H1 (cell line): Measurements from ENCODE around the gene FPGS. TPM values are rescaled to one million over a fixed set of nuclear protein-coding genes. Genes with fewer than 3 reads are reported as not detected.

ENCODE experiments used
- CTCF ChIA-PET: fragments of 300-600 bp; sonication (Branson Sonifier 250); formaldehyde crosslinking; loops from one replicate; lab custom pipeline; 2021; ENCODE audit not compliant: partially characterized antibody; lab: Charles Lee
- POLR2A ChIA-PET: fragments of 300-600 bp; sonication (Branson Sonifier 250); formaldehyde crosslinking; loops from one replicate; lab custom pipeline; 2021; ENCODE audit warnings: inconsistent platforms; ENCODE audit not compliant: partially characterized antibody; lab: Charles Lee
- DNase-seq, 2 experiments: peaks; one replicate each; pipeline versions ENCODE4 v3.0.0 to v3.0.0-alpha.2; 2010 to 2022; ENCODE audit warnings: low spot score in 2 of 2, low read depth in 1 of 2, mixed read lengths in 1 of 2
- FAIRE-seq: peaks from 2 replicates; lab custom pipeline; 2011; peaks lifted over from hg19 to GRCh38; lab: Jason Lieb, UNC
- H2AFZ ChIP-seq: 2 replicates; pipeline ENCODE4 v1.8.1; 2012; ENCODE audit warnings: low read length, inconsistent platforms
- H2AK5ac ChIP-seq: 2 replicates; pipeline ENCODE4 v1.6.1; 2013; ENCODE audit warnings: low read depth, low read length
- H2BK120ac ChIP-seq: replicated peaks from 2 replicates; pipeline ENCODE3; 2013; ENCODE audit warnings: low read depth, low read length, inconsistent platforms
- H2BK12ac ChIP-seq: 2 replicates; pipeline ENCODE4 v1.6.1; 2013; ENCODE audit warnings: low read depth, low read length
- H2BK15ac ChIP-seq: 2 replicates; pipeline ENCODE4 v1.6.1; 2013; ENCODE audit warnings: low read length
- H2BK20ac ChIP-seq: 2 replicates; pipeline ENCODE4 v1.6.1; 2013; ENCODE audit warnings: low read length
- H2BK5ac ChIP-seq: 2 replicates; pipeline ENCODE4 v1.6.1; 2013; ENCODE audit warnings: low read depth, low read length
- H3K14ac ChIP-seq: 2 replicates; pipeline ENCODE4 v1.6.1; 2013; ENCODE audit warnings: inconsistent platforms; ENCODE audit not compliant: insufficient read length
- H3K18ac ChIP-seq: 2 replicates; pipeline ENCODE4 v1.6.1; 2013; ENCODE audit warnings: low read length; ENCODE audit errors: extremely low read depth
- H3K23ac ChIP-seq: 2 replicates; pipeline ENCODE4 v1.6.1; 2013; ENCODE audit warnings: inconsistent platforms; ENCODE audit not compliant: insufficient read length
- H3K23me2 ChIP-seq: 2 replicates; pipeline ENCODE4 v1.6.1; 2013; ENCODE audit warnings: low read depth, low read length
- H3K27ac ChIP-seq: 2 replicates; pipeline ENCODE4 v1.6.1; 2011; ENCODE audit warnings: low read depth, low read length, inconsistent platforms
- H3K27me3 ChIP-seq, 4 experiments: replicated peaks in 1 of 4; 1 replicate in 1 of 4; 2 replicates in 3 of 4; pipeline versions ENCODE4 v1.6.1 to v1.8.1; 2011 to 2013; ENCODE audit warnings: low read length in 3 of 4, mild to moderate bottlenecking in 3 of 4, inconsistent platforms in 2 of 4, mixed read lengths in 2 of 4, moderate library complexity in 1 of 4; ENCODE audit not compliant: control insufficient read depth in 3 of 4, insufficient read depth in 3 of 4; ENCODE audit errors: extremely low read depth in 1 of 4
- H3K36me3 ChIP-seq, 4 experiments: 2 replicates each; pipeline versions ENCODE4 v1.6.1 to v1.8.1; 2011 to 2013; ENCODE audit warnings: mild to moderate bottlenecking in 4 of 4, low read length in 3 of 4, moderate library complexity in 2 of 4, control low read depth in 1 of 4, inconsistent platforms in 1 of 4; ENCODE audit not compliant: insufficient read depth in 4 of 4, control insufficient read depth in 2 of 4
- H3K4ac ChIP-seq: replicated peaks from 2 replicates; pipeline ENCODE3; 2013; ENCODE audit warnings: low read length, low read depth, mixed read lengths, inconsistent platforms; ENCODE audit not compliant: insufficient read length
- H3K4me1 ChIP-seq, 4 experiments: replicated peaks in 1 of 4; 1 replicate in 1 of 4; 2 replicates in 3 of 4; pipeline versions ENCODE4 v1.6.1 to v1.8.1; 2011 to 2013; ENCODE audit warnings: low read length in 3 of 4, inconsistent platforms in 2 of 4, mixed read lengths in 1 of 4; ENCODE audit not compliant: insufficient read depth in 4 of 4, control insufficient read depth in 3 of 4
- H3K4me2 ChIP-seq, 2 experiments: 2 replicates each; pipeline versions ENCODE4 v1.6.1 to v1.8.1; 2011 to 2013; ENCODE audit warnings: low read depth in 2 of 2, low read length in 2 of 2, control low read depth in 1 of 2, inconsistent platforms in 1 of 2, mild to moderate bottlenecking in 1 of 2; ENCODE audit not compliant: insufficient read depth in 1 of 2
- H3K4me3 ChIP-seq, 4 experiments: fragments of 200-600, 300-600 bp in 1 of 4; sonication (generic), shearing (Covaris generic), sonication (Bioruptor Twin) in 1 of 4; 2 replicates each; pipeline versions ENCODE4 v1.5.1 to v1.8.1; 2011 to 2016; ENCODE audit warnings: low read length in 4 of 4, low read depth in 3 of 4, control low read depth in 2 of 4, inconsistent platforms in 2 of 4, mild to moderate bottlenecking in 2 of 4, mixed read lengths in 1 of 4, moderate library complexity in 1 of 4; ENCODE audit not compliant: insufficient read depth in 2 of 4; ENCODE audit errors: extremely low read depth in 1 of 4
- H3K56ac ChIP-seq: replicated peaks from 2 replicates; pipeline ENCODE3; 2013; ENCODE audit warnings: low read depth, mild to moderate bottlenecking, mixed read lengths, low read length, inconsistent platforms; ENCODE audit not compliant: insufficient read length
- H3K79me1 ChIP-seq: 2 replicates; pipeline ENCODE4 v1.6.1; 2013; ENCODE audit warnings: low read depth, low read length, control low read depth
- H3K79me2 ChIP-seq, 2 experiments: 2 replicates each; pipeline versions ENCODE4 v1.6.1 to v1.8.1; 2012 to 2013; ENCODE audit warnings: low read length in 2 of 2, mild to moderate bottlenecking in 2 of 2, inconsistent platforms in 1 of 2; ENCODE audit not compliant: insufficient read depth in 2 of 2, control insufficient read depth in 1 of 2
- H3K9ac ChIP-seq, 4 experiments: replicated peaks in 1 of 4; 1 replicate in 1 of 4; 2 replicates in 3 of 4; pipeline versions ENCODE4 v1.6.1 to v1.8.1; 2011 to 2013; ENCODE audit warnings: low read depth in 3 of 4, low read length in 3 of 4, control low read depth in 2 of 4, mild to moderate bottlenecking in 2 of 4, moderate library complexity in 2 of 4, inconsistent platforms in 1 of 4; ENCODE audit errors: extremely low read depth in 1 of 4
- H3K9me3 ChIP-seq, 2 experiments: 2 replicates each; pipeline versions ENCODE4 v1.6.1 to v1.8.1; 2012 to 2013; ENCODE audit warnings: mild to moderate bottlenecking in 2 of 2, moderate library complexity in 2 of 2, control low read depth in 1 of 2, inconsistent platforms in 1 of 2, low read depth in 1 of 2, low read length in 1 of 2, mixed read lengths in 1 of 2; ENCODE audit not compliant: insufficient read depth in 2 of 2
- H4K20me1 ChIP-seq, 2 experiments: replicated peaks in 1 of 2; 2 replicates each; pipeline versions ENCODE3 to v1.8.1; 2011 to 2013; ENCODE audit warnings: inconsistent platforms in 2 of 2, low read length in 2 of 2, mild to moderate bottlenecking in 1 of 2; ENCODE audit not compliant: insufficient read depth in 2 of 2, control insufficient read depth in 1 of 2
- H4K5ac ChIP-seq: 2 replicates; pipeline ENCODE4 v1.6.1; 2013; ENCODE audit warnings: low read length, low read depth, mixed read lengths, inconsistent platforms; ENCODE audit not compliant: insufficient read length
- H4K8ac ChIP-seq: 2 replicates; pipeline ENCODE4 v1.8.0; 2013; ENCODE audit warnings: mild to moderate bottlenecking, moderate library complexity, low read length, inconsistent platforms; ENCODE audit not compliant: insufficient read depth; ENCODE audit errors: extremely low read depth
- H4K91ac ChIP-seq: replicated peaks from 2 replicates; pipeline ENCODE3; 2013; ENCODE audit warnings: low read length, mixed read lengths, inconsistent platforms; ENCODE audit not compliant: insufficient read length
- CHD1 ChIP-seq: IDR thresholded peaks from 2 replicates; pipeline ENCODE4 v1.6.1; 2012; ENCODE audit warnings: low read depth, low read length, improper control_type of control experiment
- EGR1 ChIP-seq: IDR thresholded peaks from 2 replicates; pipeline ENCODE4 v1.6.1; 2011; ENCODE audit warnings: low read depth, low read length, borderline replicate concordance
- EZH2 ChIP-seq: fragments of 200-600 bp; sonication (generic); IDR thresholded peaks from 2 replicates; pipeline ENCODE4 v1.7.1; 2012; ENCODE audit warnings: low read depth, mild to moderate bottlenecking, moderate library complexity, low read length, inconsistent platforms; ENCODE audit not compliant: severe bottlenecking
- HDAC6 ChIP-seq: IDR thresholded peaks from one replicate; pipeline ENCODE4 v1.7.1; 2012; ENCODE audit warnings: low read depth, mild to moderate bottlenecking, inconsistent platforms, low read length, moderate library complexity
- MAX ChIP-seq: IDR thresholded peaks from 2 replicates; pipeline ENCODE4 v1.6.1; 2012; ENCODE audit warnings: inconsistent platforms
- POU5F1 ChIP-seq: IDR thresholded peaks from 2 replicates; pipeline ENCODE4 v1.6.1; 2011; ENCODE audit warnings: low read depth, mild to moderate bottlenecking, low read length, moderate library complexity
- RAD21 ChIP-seq, 2 experiments: IDR thresholded peaks in 1 of 2; conservative IDR thresholded peaks in 1 of 2; 2 replicates each; pipeline ENCODE4 v1.6.1; 2011; ENCODE audit warnings: low read depth in 2 of 2, low read length in 2 of 2, improper control_type of control experiment in 1 of 2, inconsistent platforms in 1 of 2, mild to moderate bottlenecking in 1 of 2, moderate library complexity in 1 of 2
- SAP30 ChIP-seq: fragments of 300-600 bp; sonication (generic); IDR thresholded peaks from 2 replicates; pipeline ENCODE4 v1.7.1; 2012; ENCODE audit warnings: low read length, moderate library complexity, mild to moderate bottlenecking, inconsistent platforms; ENCODE audit not compliant: insufficient read depth, insufficient replicate concordance
- SIRT6 ChIP-seq: IDR thresholded peaks from one replicate; pipeline ENCODE4 v1.7.1; 2012; ENCODE audit warnings: low read length, inconsistent platforms
- TBP ChIP-seq: IDR thresholded peaks from 2 replicates; pipeline ENCODE4 v1.6.1; 2011; ENCODE audit warnings: low read depth, low read length, improper control_type of control experiment
- ZNF274 ChIP-seq: IDR thresholded peaks from 2 replicates; pipeline ENCODE4 v1.7.0; 2012; ENCODE audit warnings: low read length, borderline replicate concordance; ENCODE audit errors: extremely low read depth
- WGBS, 2 experiments: shearing (Covaris generic) in 1 of 2; methylation state at CpG; one replicate each; pipeline versions ENCODE4 v1.1.6 to v1.1.7; 2013 to 2015; ENCODE audit warnings: low lambda C conversion rate in 2 of 2, mixed read lengths in 2 of 2, inconsistent platforms in 1 of 2, low coverage in 1 of 2, missing lambda C conversion rate in 1 of 2; ENCODE audit not compliant: insufficient replicate concordance in 2 of 2, insufficient coverage in 1 of 2, insufficient read length in 1 of 2; ENCODE audit errors: extremely low coverage in 1 of 2, missing lambda C conversion rate in 1 of 2; 5-methylcytosine and 5-hydroxymethylcytosine counted together
- polyA plus RNA-seq, 7 experiments: library from polyadenylated mRNA; depleted of rRNA in 3 of 7; stranded (reverse) in 5 of 7; unstranded in 2 of 7; fragments of >200 nt in 5 of 7; fragments of 200-250 nt in 2 of 7; gene quantifications; 1 replicate in 5 of 7; 2 replicates in 1 of 7; 4 replicates in 1 of 7; pipeline versions ENCODE4 v1.2.1 to v1.2.3, GENCODE V29; 2011 to 2013; ENCODE audit warnings: missing spikeins in 2 of 7, mixed read lengths in 2 of 7
- total RNA-seq: library from RNA; stranded (reverse); fragmentation: NEBNext Ultra II Directional; extraction: Animal tissue kit (Norgen Biotek cat#: 25700); gene quantifications from 2 replicates; pipeline ENCODE4 v1.2.1, GENCODE V29; 2021

The FPGS gene
- total and polyA plus RNA-seq, 2 of the 8 experiments (the other 6 are each of a cell fraction or from before 2014, with no cell fraction given) = 62.4 to 83.0 TPM

DNA sequence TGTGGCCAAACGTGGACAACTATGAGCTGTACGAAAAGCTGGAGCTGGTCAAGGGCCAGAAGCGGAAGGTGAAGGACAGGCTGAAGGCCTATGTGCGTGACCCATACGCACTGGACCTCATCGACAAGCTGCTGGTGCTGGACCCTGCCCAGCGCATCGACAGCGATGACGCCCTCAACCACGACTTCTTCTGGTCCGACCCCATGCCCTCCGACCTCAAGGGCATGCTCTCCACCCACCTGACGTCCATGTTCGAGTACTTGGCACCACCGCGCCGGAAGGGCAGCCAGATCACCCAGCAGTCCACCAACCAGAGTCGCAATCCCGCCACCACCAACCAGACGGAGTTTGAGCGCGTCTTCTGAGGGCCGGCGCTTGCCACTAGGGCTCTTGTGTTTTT, 13.5 kb upstream of the FPGS start:
- DNase-seq (no peak), FAIRE-seq (no peak)
- CTCF ChIA-PET = interaction anchor here (0.6 to 16.2 kb wide), 7 partner anchors 9 to 573 kb away, joined by 3 to 227 read pairs (median 4); no protein-coding TSS in a partner anchor
- Histone ChIP-seq H3K9me3 (no peaks in the 10 kb centered on the region), H4K5ac (no peak overlapping the region), H3K27me3 (no peaks in the 10 kb centered on the region), H3K4me2 (no peak overlapping the region), H3K27ac (no peak overlapping the region), H3K23ac (no peak overlapping the region), H2AFZ (no peak overlapping the region), H2BK12ac (peak overlapping the region; percentile 55; the same call in 1 of the 2 replicates), H2BK120ac (no peak overlapping the region), H3K4me1 (peaks cover 0 to 4% (median under 1%) of the 10 kb centered on the region in 4 experiments; a peak in 2 of 7 replicates), H3K4me3 (no peak overlapping the region), H4K91ac (no peak overlapping the region), H4K8ac (no peak overlapping the region), H3K23me2 (no peaks in the 10 kb centered on the region), H3K4ac (no peak overlapping the region), H2BK20ac (no peak overlapping the region), H4K20me1 (peaks cover 25 to 30% of the 10 kb centered on the region in 2 experiments), H3K9ac (no peak overlapping the region), H3K14ac (no peak overlapping the region), H2BK15ac (no peak overlapping the region), H3K18ac (no peak overlapping the region), H3K79me1 (peaks cover 10% of the 10 kb centered on the region), H2BK5ac (no peak overlapping the region), H3K36me3 (peaks cover 29 to 53% (median 45%) of the 10 kb centered on the region in 4 experiments), H3K79me2 (peaks cover 3 to 37% of the 10 kb centered on the region in 2 experiments; a peak in 2 of 4 replicates), H3K56ac (no peak overlapping the region), H2AK5ac (no peak overlapping the region)
- 98% methylated on average over 25 of the region's 25 CpGs; no CpG with 5 or more reads in 1 of the 2 experiments for WGBS, 2 experiments
- POLR2A ChIA-PET = interaction anchor here (0.9 to 10.2 kb wide), 12 partner anchors 9 to 283 kb away, joined by 3 to 140 read pairs (median 4); partner anchors contain the start of genes ENG and FPGS
- TF ChIP-seq HDAC6 = no peak
- TF ChIP-seq TBP = no peak
- no peak for TF ChIP-seq POU5F1
- no peak for TF ChIP-seq MAX
- no peak for TF ChIP-seq CHD1
- TF ChIP-seq SAP30 = no peak
- no peak for TF ChIP-seq EZH2
- no peak for TF ChIP-seq EGR1
- no peak for TF ChIP-seq ZNF274
- no peak for TF ChIP-seq RAD21 (IDR thresholded peaks at IDR 0.05 in 1 of 2, conservative IDR thresholded peaks at IDR 0.05 in 1 of 2; ENCODE audit: low read depth in 2 of 2, low read length in 2 of 2)
- TF ChIP-seq SIRT6 = no peak
